ENCODE data around the gene STAP2. TPM values are rescaled to one million over a fixed set of nuclear protein-coding genes. Genes with fewer than 3 reads are reported as not detected.

The STAP2 gene
- total RNA-seq (14.4 TPM), polyA plus RNA-seq (12.4 TPM)

GRCh38 chr19:4338441-4339355, at the start of gene STAP2:
TSS of gene STAP2 (minus strand) at chr19:4338827. CDS start at chr19:4338753, 74 bp downstream.
- WGBS = 49% methylated on average over 27 of the region's 27 CpGs
- Histone ChIP-seq H3K36me3 (ENCODE audit: insufficient read depth) (no peaks in the 10 kb centered on the region), H3K4me1 (ENCODE audit: insufficient read depth) (no peaks in the 10 kb centered on the region), H3K27ac (ENCODE audit: low read depth) (peak within 1 kb of the TSS; percentile 27), H3K4me3 (ENCODE audit: low read depth, low read length) (peak within 1 kb of the TSS; percentile 52)
- no peak for DNase-seq (ENCODE audit: extremely low spot score)

GRCh38 chr19:4386041-4386782, 47.6 kb upstream of the STAP2 start:
- Histone ChIP-seq H3K27ac (ENCODE audit: low read depth) (no peak overlapping the region), H3K36me3 (ENCODE audit: insufficient read depth) (no peaks in the 10 kb centered on the region), H3K4me1 (ENCODE audit: insufficient read depth) (peaks cover 8% of the 10 kb centered on the region), H3K4me3 (ENCODE audit: low read depth, low read length) (no peak overlapping the region)
- 82% methylated on average over 13 of the region's 13 CpGs for WGBS
- DNase-seq (ENCODE audit: extremely low spot score) = no peak

GRCh38 chr19:4385291-4386040, 46.8 kb upstream of the STAP2 start:
- DNase-seq (ENCODE audit: extremely low spot score) = no peak
- H3K27ac ChIP-seq (ENCODE audit: low read depth) = no peak overlapping the region
- peaks cover 5% of the 10 kb centered on the region for H3K4me1 ChIP-seq (ENCODE audit: insufficient read depth)
- H3K36me3 ChIP-seq (ENCODE audit: insufficient read depth) = no peaks in the 10 kb centered on the region
- 88% methylated on average over 15 of the region's 15 CpGs for whole genome bisulfite sequencing
- no peak overlapping the region for H3K4me3 ChIP-seq (ENCODE audit: low read depth, low read length)

GRCh38 chr19:4380254-4380727, 41.7 kb upstream of the STAP2 start:
- Histone ChIP-seq H3K4me3 (ENCODE audit: low read depth, low read length) (no peak overlapping the region), H3K4me1 (ENCODE audit: insufficient read depth) (no peaks in the 10 kb centered on the region), H3K27ac (ENCODE audit: low read depth) (peak overlapping the region; percentile 33), H3K36me3 (ENCODE audit: insufficient read depth) (no peaks in the 10 kb centered on the region)
- no peak for DNase-seq (ENCODE audit: extremely low spot score)
- WGBS = 46% methylated on average over 17 of the region's 17 CpGs

- 69% methylated on average over 20 of the region's 20 CpGs for WGBS
- Histone ChIP-seq H3K4me3 (ENCODE audit: low read depth, low read length) (no peak overlapping the region), H3K36me3 (ENCODE audit: insufficient read depth) (no peaks in the 10 kb centered on the region), H3K27ac (ENCODE audit: low read depth) (peak overlapping the region; percentile 33), H3K4me1 (ENCODE audit: insufficient read depth) (peaks cover 1% of the 10 kb centered on the region)
- no peak for DNase-seq (ENCODE audit: extremely low spot score)
These were observed 41.0 kb upstream of the STAP2 start for GRCh38 chr19:4379383-4380253.

- H3K4me3 ChIP-seq (ENCODE audit: low read depth, low read length) = no peak overlapping the region
- H3K36me3 ChIP-seq (ENCODE audit: insufficient read depth) = no peaks in the 10 kb centered on the region
- H3K27ac ChIP-seq (ENCODE audit: low read depth) = no peak overlapping the region
- WGBS = 92% methylated on average over 11 of the region's 11 CpGs
- DNase-seq (ENCODE audit: extremely low spot score) = no peak
- peaks cover 3% of the 10 kb centered on the region for H3K4me1 ChIP-seq (ENCODE audit: insufficient read depth)
These were observed 40.3 kb upstream of the STAP2 start for GRCh38 chr19:4378886-4379285.

- H3K36me3 ChIP-seq (ENCODE audit: insufficient read depth) = no peaks in the 10 kb centered on the region
- H3K27ac ChIP-seq (ENCODE audit: low read depth) = no peak overlapping the region
- H3K4me3 ChIP-seq (ENCODE audit: low read depth, low read length) = no peak overlapping the region
- WGBS = 76% methylated on average over 23 of the region's 23 CpGs
- DNase-seq (ENCODE audit: extremely low spot score) = no peak
- peaks cover 5% of the 10 kb centered on the region for H3K4me1 ChIP-seq (ENCODE audit: insufficient read depth)
These were observed 38.6 kb upstream of the STAP2 start for GRCh38 chr19:4376991-4377781.

GRCh38 chr19:4376671-4376990, 38.0 kb upstream of the STAP2 start:
- no peaks in the 10 kb centered on the region for H3K36me3 ChIP-seq (ENCODE audit: insufficient read depth)
- no peak for DNase-seq (ENCODE audit: extremely low spot score)
- no peak overlapping the region for H3K4me3 ChIP-seq (ENCODE audit: low read depth, low read length)
- H3K27ac ChIP-seq (ENCODE audit: low read depth) = no peak overlapping the region
- 56% methylated on average over 10 of the region's 10 CpGs for WGBS
- peaks cover 5% of the 10 kb centered on the region for H3K4me1 ChIP-seq (ENCODE audit: insufficient read depth)

GRCh38 chr19:4376028-4376670, 37.5 kb upstream of the STAP2 start:
- 56% methylated on average over 16 of the region's 16 CpGs for WGBS
- DNase-seq (ENCODE audit: extremely low spot score) = no peak
- no peak overlapping the region for H3K27ac ChIP-seq (ENCODE audit: low read depth)
- no peaks in the 10 kb centered on the region for H3K36me3 ChIP-seq (ENCODE audit: insufficient read depth)
- H3K4me1 ChIP-seq (ENCODE audit: insufficient read depth) = peaks cover 5% of the 10 kb centered on the region
- H3K4me3 ChIP-seq (ENCODE audit: low read depth, low read length) = no peak overlapping the region

- Histone ChIP-seq H3K4me1 (ENCODE audit: insufficient read depth) (peaks cover 5% of the 10 kb centered on the region), H3K36me3 (ENCODE audit: insufficient read depth) (no peaks in the 10 kb centered on the region), H3K4me3 (ENCODE audit: low read depth, low read length) (no peak overlapping the region), H3K27ac (ENCODE audit: low read depth) (peak overlapping the region; percentile 93)
- WGBS = 28% methylated on average over 16 of the region's 16 CpGs
- DNase-seq (ENCODE audit: extremely low spot score) = no peak
These were observed 36.8 kb upstream of the STAP2 start for GRCh38 chr19:4375164-4376027.

GRCh38 chr19:4374498-4375163, 36.0 kb upstream of the STAP2 start:
- WGBS = 48% methylated on average over 27 of the region's 27 CpGs
- peak overlapping the region; percentile 93 for H3K27ac ChIP-seq (ENCODE audit: low read depth)
- DNase-seq (ENCODE audit: extremely low spot score) = no peak
- H3K4me3 ChIP-seq (ENCODE audit: low read depth, low read length) = no peak overlapping the region
- H3K36me3 ChIP-seq (ENCODE audit: insufficient read depth) = no peaks in the 10 kb centered on the region
- H3K4me1 ChIP-seq (ENCODE audit: insufficient read depth) = peaks cover 5% of the 10 kb centered on the region

All from urinary bladder (tissue), 4 donors.